ENCODE measurements around the gene DRAM2. TPM values are rescaled to one million over a fixed set of nuclear protein-coding genes. Genes with fewer than 3 reads are reported as not detected.

Gene DRAM2
- total and polyA plus RNA-seq, 2 donors (not counting 3 experiments of a cell fraction or from before 2014, with no cell fraction given) = 21.7 to 55.9 TPM

- no peaks in the 10 kb centered on the region for H3K27me3 ChIP-seq (ENCODE audit: control insufficient read depth in 2 of 2, insufficient read depth in 2 of 2, low read length in 2 of 2)
- H3K9ac ChIP-seq (replicated peaks; ENCODE audit: extremely low read depth, insufficient read depth, low read length) = no peak overlapping the region
- H3K79me2 ChIP-seq (ENCODE audit: control insufficient read depth, insufficient read depth, low read length) = no peaks in the 10 kb centered on the region
- dilution Hi-C loops (cut with MboI; ENCODE audit: extremely low pct_ligation_motif_present, low sequenced_read_pairs) = no loop called here
- peaks cover 3% of the 10 kb centered on the region for H3K4me1 ChIP-seq (ENCODE audit: control insufficient read depth, extremely low read depth, insufficient read depth, low read length)
- no peak overlapping the region for H3K4me3 ChIP-seq (replicated peaks in 1 of 3; ENCODE audit: insufficient read depth in 1 of 3, low read depth in 1 of 3, low read length in 3 of 3)
- no peak for TF ChIP-seq FOS (IDR thresholded peaks at IDR 0.05; ENCODE audit: borderline replicate concordance, insufficient read depth, low read length)
- no peak for TF ChIP-seq POLR2A (IDR thresholded peaks at IDR 0.05; ENCODE audit: low read depth, low read length)
- TF ChIP-seq CTCF (IDR thresholded peaks at IDR 0.05; ENCODE audit: extremely low read depth in 1 of 2, insufficient read depth in 1 of 2, low read depth in 1 of 2, low read length in 2 of 2) = no peak
- no peak for TF ChIP-seq JUN (IDR thresholded peaks at IDR 0.05; ENCODE audit: borderline replicate concordance, insufficient read depth, insufficient read length, low read depth)
- no peak for TF ChIP-seq MYC (IDR thresholded peaks at IDR 0.05; ENCODE audit: low read depth, low read length)
- no peak for TF ChIP-seq MAX (IDR thresholded peaks at IDR 0.05; ENCODE audit: insufficient read depth, insufficient read length)
- TF ChIP-seq POLR2AphosphoS5 (IDR thresholded peaks at IDR 0.05; ENCODE audit: insufficient read depth, low read depth, low read length) = no peak
- no peak for FAIRE-seq
- no TSS peak for BruUV-seq (replicated peaks)
- no peaks in the 10 kb centered on the region for H3K9me3 ChIP-seq (replicated peaks; ENCODE audit: control insufficient read depth, insufficient read depth, low read length)
- POLR2A ChIA-PET = no interaction called here
- DNase-seq (ENCODE audit: low read depth, low spot score) = no peak
- no peak overlapping the region for H3K4me2 ChIP-seq (ENCODE audit: insufficient read depth, low read length)
- intact Hi-C loops (cut with micrococcal nuclease) = no loop called here
- H3K9me1 ChIP-seq (replicated peaks; ENCODE audit: control insufficient read depth, extremely low read depth, insufficient read depth, low read length) = no peaks in the 10 kb centered on the region
- peaks cover 2 to 7% of the 10 kb centered on the region in 2 experiments for H3K36me3 ChIP-seq (ENCODE audit: control insufficient read depth in 2 of 2, extremely low read depth in 1 of 2, insufficient read depth in 2 of 2, low read length in 2 of 2)
- H2AFZ ChIP-seq (ENCODE audit: low read depth, low read length) = no peak overlapping the region
- H3K27ac ChIP-seq (ENCODE audit: insufficient read depth, low read depth, low read length) = no peak overlapping the region
- CTCF ChIA-PET = no interaction called here
- no peaks in the 10 kb centered on the region for H4K20me1 ChIP-seq (replicated peaks; ENCODE audit: control insufficient read depth, extremely low read depth, insufficient read depth, low read length)
These were observed 36.8 kb upstream of the DRAM2 start for GRCh38 chr1:111176678-111177077.
